CD4-positive, alpha-beta T cell treated with Interleukin-12 subunit alpha and Interleukin-12 subunit beta, for 1 hour (primary cell): Measurements from ENCODE around the gene PATJ.
"Not testable (repeated sequence)": the region's sequence is repeated elsewhere in the genome, so short reads cannot be mapped to it uniquely, and the experiment has no call there.

Experiments used
- DNase-seq: peaks from one replicate; pipeline ENCODE4 v3.0.0-alpha.2; 2020

PATJ gene

DNA sequence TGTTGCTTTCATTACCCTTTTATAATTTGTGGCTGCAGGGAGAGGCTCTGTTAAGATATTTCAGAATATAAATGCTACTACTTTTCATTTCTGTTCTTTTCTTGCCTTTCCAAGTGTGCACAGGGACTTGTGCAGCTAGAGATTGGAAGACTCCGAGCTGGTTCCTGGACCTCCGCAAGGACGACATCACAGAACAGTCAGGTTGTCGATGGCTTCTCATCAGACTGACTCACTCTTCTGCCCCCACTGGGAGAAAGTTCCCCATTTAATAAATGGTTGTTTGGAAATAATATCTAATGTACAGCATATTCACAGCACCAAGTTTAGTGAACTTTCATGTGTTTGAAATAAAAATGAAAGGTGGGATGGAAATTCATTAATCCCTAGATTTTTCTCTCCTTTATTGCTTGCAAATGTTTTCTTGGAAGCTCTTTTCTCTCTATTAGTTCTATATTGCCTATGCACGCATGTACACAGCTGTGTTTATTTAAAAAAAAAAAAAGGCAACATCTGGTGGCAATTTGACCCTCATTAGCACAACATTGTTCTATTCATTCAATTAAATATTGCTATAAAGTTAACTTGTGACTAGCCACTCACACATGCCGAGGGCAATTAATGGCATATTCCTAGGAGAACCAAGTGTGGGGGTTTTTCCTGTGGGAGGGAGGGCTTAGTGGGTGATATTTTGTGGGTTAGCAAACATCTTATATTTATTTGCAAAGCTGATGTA is 374.9 kb downstream of the PATJ start:
- no peak for DNase-seq

DNA sequence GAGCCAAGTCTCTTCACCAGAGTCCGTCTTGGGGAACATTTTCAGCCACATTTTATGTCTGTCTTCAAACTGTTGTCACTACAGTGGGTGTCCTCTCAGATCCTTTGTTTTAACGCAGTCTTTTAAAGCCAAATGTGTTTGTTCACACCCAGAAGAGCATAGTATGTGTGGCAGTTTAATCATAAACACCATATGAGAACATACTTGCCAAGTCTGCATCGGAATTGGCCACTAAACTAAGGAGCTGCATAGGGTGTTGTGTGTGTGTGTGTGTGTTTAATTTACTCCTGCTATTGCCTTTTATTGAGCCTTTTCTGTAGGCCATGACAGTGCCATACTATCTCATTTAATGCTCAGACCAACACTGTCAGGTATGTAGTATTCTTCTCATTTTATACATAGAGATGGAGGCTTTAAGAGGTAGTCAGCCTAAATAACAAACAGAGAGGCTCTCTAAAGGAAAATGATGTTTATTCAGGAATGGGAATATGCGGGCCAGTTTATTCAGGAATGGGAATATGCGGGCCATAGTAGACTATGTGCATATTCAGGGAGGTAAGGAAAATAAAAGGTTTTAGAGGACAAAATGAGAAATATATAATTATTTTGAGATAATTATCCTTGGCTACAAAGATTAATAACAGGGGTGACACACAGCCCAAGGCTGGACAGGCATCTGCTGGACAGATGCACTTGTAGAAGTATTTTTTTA is 384.5 kb downstream of the PATJ start:
- no peak for DNase-seq

DNA sequence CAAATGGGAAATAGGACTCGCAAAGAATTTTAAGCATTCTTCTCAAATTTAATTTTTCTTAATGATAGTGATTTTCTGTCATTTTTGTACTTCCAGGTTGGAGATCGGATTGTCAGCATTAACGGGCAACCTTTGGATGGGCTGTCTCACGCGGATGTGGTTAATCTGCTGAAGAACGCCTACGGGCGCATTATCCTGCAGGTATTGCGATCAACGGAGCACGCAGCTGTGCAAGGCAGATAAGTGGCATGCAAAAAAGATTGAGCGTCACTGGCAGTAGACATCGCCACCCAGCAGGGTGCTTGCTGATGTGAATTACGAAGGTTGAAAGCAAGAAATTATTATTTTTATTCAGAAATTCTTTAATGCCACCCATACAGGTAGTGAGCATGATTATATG is 386.5 kb downstream of the PATJ start:
- no peak for DNase-seq

DNA sequence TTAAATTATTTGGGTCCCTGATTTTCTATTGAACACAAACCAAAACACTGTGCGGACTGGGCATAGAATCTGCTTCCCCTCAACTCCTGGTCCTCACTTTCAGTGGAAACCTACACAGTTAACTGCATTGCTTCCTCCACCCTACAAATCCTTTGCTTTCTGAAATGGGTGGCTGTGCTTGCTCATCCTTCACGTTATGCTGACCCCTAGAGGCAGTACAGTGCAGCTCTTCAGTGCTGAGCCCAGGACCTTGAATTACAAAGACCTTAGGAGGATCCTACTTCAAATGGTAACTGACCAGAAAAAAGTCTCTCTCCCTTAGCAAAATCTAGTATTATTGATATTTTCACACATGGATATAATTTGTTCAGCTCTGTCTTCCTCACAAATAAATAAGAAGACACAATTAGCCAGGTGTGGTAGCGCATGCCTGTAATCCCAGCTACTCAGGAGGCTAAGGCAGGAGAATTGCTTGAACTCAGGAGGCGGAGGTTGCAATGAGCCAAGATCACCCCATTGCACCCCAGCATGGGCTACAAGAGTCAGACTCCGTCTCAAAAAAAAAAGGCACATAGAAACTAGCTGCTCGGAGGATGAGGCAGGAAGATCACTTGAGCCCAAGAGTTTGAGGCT is 388.9 kb downstream of the PATJ start:
- DNase-seq: no peak

DNA sequence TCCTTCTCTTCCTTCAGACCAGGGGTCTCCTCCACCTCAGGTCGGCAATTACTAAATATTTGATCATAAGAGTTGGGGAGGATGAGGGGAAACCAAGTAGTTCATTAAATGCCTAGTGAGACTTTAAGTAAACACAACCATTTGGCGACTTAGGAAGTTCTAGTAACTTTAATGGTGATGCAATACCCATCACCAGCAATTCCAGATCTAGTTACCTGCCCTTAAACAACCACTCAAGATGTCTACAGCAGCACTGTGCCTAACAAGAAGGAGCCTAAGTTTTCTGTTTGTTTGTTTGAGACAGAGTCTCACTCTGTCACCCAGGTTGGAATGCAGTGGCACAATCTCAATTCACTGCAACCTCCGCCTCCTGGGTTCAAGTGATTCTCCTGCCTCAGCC is 395.7 kb downstream of the PATJ start:
- no peak for DNase-seq

DNA sequence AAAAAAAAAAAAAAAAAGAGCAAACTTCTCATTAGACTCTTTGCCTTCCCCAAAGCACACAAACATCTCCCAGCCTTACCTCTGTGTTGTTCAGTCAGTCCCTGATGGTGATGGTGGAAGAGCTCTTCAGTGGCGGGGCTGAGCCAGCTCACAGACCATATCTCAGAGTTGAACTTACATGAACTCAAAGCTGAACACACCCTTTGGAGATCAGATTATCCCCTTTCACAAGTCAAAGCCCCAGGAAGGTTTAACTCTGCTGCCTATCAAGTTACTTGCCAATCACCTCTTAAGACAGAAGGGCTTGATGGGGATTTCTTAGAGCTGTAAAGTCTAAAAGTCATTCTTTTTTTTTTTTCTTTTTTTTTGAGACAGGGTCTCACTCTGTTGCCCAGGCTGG is 397.1 kb downstream of the PATJ start:
- no peak for DNase-seq

DNA sequence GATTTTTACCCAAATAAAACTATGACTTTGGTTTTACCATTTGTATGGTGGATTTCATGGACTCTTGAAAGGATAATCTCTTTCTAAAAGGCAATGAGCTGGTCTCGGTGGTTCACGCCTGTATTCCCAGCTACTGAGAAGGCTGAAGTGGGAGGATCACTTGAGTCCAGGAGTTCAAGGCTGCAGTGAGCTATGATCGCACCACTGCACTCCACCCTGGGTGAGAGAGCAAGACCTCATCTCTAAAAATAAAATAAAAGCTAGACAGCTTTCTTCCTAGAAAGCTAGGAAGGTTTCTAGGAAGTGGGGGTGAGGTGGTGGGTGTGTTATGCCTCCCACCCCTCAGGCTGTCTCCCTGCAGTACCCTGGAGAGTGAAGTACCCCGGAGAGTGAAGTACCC is 398.4 kb downstream of the PATJ start:
- DNase-seq: no peak

DNA sequence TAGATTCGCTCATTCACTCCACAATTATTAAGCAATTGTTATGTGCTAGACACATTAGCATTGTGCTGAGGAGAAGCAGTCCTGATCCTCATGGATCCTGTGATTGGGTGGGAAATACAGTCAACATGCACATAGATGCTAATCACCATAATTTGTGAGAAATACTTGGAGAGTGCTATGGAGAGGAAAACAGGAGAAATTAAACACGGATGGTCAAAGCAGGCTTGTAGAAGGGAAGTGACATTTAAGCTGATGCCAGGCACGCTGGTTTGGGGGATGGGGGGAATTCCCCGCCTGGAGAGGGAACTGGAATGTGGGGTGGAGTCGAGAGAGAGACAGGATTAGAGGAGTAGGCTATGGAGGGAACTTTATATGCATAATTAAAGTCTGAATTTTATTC is 400.2 kb downstream of the PATJ start:
- no peak for DNase-seq

DNA sequence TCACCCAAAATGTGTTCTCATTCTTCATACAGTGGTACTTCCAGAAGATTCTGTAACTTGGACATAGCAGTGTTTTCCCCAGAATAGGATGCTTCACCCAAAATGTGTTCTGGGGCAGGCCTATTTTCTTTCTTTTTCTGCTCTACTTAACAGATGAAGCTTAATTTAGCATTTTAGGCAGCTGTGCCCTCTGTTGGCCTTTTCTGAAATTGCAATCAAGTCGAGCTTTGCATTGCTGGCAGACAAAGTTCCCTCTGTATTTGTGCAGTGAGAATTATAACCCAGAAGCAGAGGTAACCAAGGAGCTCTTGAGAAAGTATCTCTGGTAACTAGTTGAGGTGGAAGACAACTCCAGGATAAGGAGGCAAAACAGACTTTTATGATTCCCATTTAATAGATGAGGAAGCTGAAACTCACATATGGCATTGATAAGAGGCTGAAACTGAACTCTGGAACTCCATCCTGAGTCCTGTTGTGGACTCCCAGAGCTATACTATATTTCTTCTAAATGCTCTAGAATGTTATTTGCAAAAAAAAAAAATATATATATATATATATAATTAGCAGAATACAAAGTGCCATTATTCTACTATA is 402.1 kb downstream of the PATJ start:
- peak; percentile 26 for DNase-seq

DNA sequence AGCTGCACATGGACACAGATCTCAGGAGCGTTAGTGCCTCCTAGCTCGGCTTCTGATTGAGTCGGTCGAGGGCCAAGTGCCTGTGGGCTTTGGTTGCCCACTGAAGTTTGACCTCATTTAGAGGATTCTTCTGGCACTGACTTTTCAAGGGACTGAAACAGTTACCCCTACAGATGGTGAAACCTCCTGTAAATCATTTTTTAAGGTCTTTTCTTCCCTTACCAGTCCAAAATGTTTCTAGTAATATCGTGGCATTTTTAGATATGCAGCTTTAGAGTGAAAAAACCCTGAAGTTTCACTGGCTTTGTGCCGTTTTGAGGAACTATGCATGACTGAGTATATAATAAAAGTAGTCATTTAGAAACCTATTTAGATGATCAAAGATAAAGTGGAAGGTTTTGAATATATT is 417.7 kb downstream of the PATJ start:
- no peak for DNase-seq

DNA sequence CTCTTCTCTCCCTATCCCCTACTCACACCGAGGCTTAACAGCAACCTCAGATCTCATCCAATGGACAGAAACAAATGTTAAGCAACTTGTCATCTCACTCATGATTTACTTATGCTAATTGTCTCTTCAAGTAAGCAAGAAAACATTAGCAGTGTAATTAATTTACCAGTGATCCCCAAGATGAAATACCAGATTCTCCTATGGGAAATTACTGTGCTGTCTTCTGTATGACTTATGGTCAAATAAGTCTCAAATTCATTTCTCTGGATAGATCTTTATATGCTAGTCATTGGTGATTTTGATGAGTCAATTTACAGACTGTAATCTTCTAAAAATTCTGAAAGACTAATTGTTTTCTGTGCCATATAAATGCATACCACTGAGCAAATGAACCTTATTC is 419.4 kb downstream of the PATJ start:
- no peak for DNase-seq

DNA sequence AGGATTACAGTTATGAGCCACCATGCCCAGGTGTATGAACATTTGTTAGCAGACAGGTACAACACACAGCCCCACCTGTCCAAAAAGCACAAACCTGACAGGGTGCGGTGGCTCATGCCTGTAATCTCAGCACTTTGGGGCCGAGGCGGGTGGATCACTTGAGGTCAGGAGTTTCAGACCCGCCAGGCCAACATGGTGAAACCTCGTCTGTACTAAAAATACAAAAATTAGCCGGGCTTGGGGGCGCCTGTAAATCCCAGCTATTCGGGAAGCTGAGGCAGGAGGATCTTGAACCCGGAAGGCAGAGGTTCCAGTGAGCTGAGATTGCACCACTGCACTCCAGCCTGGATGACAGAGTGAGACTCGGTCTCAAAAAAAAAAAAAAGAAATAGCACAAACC is 428.1 kb downstream of the PATJ start:
- DNase-seq: not testable (repeated sequence)

DNA sequence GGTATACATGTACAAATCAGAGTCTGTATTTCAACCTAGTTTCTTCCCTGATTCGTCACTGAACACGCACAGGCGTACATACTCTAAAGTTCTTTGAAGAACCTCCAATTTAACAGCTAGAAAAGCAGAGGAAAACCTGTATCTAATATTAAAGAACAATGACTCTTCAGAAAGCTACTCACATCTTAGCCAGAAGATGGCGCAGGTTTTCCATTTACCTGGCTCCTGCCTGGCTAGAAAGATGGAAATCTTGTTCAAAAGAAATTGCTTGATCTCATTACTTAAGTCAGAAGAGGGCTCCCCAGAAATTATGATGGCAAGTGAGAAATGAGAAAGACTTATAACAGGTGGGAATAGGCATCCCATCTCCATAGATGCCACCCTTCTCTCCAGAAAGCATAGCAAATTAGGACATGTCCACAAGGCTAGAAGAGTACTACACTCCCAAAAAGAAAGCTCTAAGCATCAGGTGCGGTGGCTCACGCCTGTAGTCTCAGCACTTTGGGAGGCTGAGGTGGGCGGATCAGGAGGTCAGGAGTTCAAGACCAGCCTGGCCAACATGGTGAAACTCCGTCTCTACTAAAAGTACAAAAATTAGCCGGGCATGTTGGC is 433.4 kb downstream of the PATJ start:
- DNase-seq: peak; percentile 40

DNA sequence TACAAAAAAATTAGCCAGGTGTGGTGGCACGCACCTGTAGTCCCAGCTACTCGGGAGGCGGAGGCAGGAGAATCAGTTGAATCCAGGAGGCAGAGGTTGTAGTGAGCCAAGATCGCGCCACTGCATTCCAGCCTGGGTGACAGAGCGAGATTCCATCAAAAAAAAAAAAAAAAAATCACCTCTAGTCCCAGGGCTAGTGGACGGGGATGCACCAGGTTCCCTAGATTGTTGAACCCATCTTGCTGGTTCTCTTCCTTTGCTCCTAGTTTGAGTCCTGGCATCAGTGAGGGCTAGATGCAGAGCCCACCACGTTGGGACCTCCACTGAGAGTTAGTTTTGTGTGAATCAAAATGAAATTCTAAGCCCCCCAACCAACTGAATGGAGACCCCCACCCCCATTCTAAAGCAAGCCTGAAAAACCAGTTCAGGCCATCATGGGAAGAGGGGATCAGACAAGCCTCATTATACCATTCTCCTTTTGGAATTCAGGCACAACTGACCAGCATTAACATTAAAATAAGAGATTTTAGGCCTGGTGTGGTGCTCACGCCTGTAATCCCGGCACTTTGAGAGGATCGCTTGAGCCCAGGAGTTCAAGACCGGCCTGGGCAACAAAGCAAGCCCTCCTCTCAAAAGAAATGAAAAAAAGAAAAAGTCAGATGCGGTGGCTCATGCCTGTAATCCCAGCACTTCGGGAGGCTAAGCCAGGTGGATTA is 434.5 kb downstream of the PATJ start:
- no peak for DNase-seq

DNA sequence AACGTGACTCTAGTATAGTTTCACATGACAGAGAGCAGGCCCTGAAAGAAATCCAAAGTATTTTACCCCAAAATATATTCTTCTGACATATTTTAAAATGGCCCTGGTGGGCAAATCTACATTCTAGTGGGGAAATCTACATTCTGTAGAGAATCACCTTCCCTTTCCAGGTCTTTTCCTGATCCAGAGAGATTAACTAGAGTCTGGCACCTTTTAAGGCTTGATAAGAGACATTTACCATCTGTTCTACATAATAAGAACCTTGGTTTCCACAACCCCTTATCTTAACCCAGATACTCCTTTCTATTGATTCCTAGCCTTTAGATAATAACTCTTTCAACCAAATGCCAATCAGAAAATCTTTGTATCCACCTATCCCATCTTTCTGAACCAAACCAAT is 435.3 kb downstream of the PATJ start:
- DNase-seq: no peak

DNA sequence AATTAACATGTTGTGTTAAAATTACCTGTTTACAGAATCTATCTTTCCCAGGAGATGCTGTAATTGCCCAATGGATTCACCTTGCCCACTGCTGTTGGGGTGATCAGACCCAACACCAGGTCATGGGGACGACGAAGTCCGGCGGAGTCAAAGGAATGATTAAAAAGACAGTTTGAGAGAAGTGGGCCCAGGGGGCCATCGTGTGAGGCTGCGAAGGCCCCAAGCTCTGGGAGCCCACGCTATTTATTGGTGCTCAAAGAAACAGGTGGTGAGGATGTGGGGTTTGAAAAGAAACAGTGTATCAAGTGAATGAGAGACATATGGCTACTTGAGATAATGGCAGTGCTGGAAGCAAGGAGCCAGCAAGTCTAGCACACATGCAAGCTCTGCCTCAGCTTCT is 436.1 kb downstream of the PATJ start:
- no peak for DNase-seq

DNA sequence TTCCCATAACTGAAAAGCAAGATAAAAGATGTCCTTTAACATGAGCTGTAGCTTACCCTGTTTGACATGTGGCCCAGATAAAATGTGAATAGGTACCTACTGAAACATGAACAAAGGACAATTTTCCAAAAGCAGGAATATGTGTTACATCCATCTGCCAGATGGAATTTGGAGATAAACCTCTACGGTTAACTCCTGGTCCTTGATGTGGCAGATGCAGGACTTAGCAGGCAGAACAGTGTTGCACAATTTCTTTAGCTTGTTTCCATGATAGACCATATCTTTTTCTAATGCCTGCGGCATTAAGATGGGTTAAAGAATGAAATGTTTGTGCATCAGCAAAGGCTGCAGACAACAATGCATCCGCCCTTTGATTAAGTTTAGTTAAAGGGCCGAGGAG is 437.8 kb downstream of the PATJ start:
- DNase-seq: not testable (repeated sequence)

DNA sequence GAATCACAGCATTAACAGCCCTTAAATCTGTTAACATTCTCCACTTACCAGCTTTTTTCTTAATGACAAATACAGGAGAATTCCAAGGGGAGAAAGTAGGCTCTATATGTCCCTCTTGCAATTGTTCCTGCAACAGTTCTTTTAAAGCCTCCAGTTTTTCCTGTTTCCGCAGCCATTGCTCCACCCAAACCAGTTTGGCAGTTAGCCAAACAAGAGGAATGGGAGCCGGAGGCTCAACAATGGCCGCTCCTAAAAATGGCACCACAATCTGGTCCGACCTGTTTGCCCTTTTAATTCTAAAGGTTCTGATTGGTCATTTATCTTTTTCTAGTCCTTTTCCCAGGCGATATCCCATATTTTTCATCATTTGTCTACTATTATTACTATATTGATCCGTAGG is 438.4 kb downstream of the PATJ start:
- DNase-seq: no peak

DNA sequence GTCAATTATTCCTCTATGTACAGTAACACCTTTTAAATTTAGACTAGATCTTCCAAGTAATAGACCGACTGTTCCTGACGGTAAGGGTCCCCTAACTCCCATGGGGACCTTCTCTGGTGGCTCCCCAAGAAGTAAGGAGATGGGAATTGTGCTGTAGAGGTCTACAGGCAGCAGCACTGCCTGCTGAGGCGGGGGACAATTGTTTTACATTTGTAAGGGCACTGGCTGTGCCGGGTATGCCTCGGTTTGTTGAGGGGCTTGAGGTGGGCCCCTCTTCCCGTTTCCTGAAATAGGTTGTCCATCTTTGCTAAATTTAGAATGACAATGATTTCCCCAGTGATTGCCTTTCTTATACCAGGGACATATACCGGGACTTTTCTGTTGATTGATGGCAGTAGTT is 439.3 kb downstream of the PATJ start:
- DNase-seq: no peak

DNA sequence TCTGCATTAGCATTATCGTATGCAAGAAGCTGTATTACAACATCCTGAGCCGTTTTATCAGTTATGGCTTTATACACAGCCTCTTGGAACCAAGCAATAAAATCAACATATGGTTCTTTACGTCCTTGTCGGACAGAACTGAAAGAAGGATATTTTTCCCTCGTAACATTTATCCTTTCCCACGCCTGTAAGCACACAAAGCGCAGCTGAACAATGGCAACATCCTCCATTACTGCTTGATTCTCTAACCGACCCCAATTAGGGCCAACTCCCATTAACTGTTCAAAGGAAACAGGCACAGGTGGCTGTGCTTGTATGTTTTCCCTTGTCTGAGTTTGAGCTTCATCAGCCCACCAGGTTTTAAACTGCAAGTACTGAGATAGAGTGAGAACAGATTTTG is 439.9 kb downstream of the PATJ start:
- not testable (repeated sequence) for DNase-seq

DNA sequence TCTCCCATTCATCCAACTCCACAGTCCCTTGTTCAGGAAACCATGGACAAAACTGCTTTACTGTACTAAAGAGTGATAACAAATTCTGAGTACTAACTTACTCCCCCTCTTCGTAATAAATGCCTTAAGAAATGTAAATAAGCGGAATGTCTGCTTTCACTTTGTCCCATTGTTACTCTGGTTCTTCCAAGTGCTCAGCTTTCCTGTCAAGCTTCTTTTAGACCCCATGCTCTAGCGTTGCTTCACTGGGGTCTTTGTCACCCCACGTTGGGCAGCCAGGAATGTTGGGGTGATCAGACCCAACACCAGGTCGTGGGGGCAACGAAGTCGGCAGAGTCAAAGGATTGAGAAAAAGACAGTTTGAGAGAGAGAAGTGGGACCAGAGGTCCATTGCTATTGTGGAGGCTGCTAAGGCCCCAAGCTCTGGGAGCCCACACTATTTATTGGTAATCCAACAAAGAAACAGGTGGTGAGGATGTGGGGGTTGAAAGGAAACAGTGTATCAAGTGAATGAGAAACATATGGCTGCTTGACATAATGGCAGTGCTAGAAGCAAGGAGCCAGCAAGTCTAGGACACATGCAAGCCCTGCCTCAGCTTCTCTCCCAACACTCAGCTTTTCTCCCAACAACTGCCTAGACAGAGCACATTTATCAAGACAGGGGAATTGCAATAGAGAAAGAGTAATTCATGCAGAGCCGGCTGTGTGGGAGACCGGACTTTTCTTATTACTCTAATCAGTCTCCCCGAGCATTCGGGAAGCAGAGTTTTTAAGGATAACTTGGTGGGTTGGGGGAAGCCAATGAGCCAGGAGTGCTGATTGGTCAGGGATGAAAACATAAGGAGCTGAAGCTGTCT is 441.1 kb downstream of the PATJ start:
- not testable (repeated sequence) for DNase-seq

DNA sequence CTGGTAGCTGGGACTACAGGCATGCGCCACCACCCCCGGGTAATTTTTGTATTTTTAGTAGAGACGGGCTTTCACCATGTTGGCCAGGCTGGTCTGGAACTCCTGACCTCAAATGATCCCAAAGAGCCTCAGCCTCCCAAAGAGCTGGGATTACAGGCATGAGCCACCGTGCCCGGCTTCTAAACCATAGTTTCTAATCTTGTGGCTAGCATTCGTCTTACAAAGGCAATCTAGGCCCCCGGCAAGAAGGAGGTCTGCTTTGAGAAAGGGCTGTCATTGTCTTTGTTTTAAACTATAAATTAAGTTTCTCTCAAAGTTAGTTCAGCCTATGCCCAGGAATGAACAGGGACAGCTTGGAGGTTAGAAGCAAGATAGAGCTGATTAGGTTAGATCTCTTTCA is 442.1 kb downstream of the PATJ start:
- no peak for DNase-seq
